Inflammatory macrophage (primary cell): ENCODE measurements around the gene SLC7A6OS.
A peak's percentile ranks its signal among the peaks of the same experiment; 100 is the strongest.

ENCODE experiments used
- DNase-seq, 2 donors: peaks; one replicate each; pipeline ENCODE4 v3.0.0-alpha.2; 2020 to 2022

The SLC7A6OS gene

GRCh38 chr16:68250951-68251350 is 59.8 kb downstream of the SLC7A6OS start:
- DNase-seq = no peak

- DNase-seq = peak; percentile 36 to 40
Observed at GRCh38 chr16:68249371-68249770, 61.4 kb downstream of the SLC7A6OS start.
